HepG2 (cell line): ENCODE results near the gene COA3. TPM values are rescaled to one million over a fixed set of nuclear protein-coding genes. Genes with fewer than 3 reads are reported as not detected.
A peak's percentile ranks its signal among the peaks of the same experiment; 100 is the strongest.

Source experiments
- CBFB ChIP-seq: sonication (generic); formaldehyde crosslinking; IDR thresholded peaks from 2 replicates; pipeline ENCODE4 v1.4.0; 2020; ENCODE audit warnings: missing genetic modification reagents
- FOSL1 ChIP-seq: sonication (generic); formaldehyde crosslinking; IDR thresholded peaks from 2 replicates; pipeline ENCODE4 v1.9.0; 2021; ENCODE audit warnings: missing genetic modification reagents, borderline replicate concordance
- KIAA2018 ChIP-seq: sonication (generic); formaldehyde crosslinking; IDR thresholded peaks from 2 replicates; pipeline ENCODE4 v1.5.0; 2020; ENCODE audit warnings: mild to moderate bottlenecking, missing genetic modification reagents, borderline replicate concordance
- POGZ ChIP-seq: sonication (generic); formaldehyde crosslinking; IDR thresholded peaks from 2 replicates; pipeline ENCODE4 v1.4.0; 2020; ENCODE audit warnings: mild to moderate bottlenecking, missing genetic modification reagents
- PRDM4 ChIP-seq: sonication (generic); formaldehyde crosslinking; IDR thresholded peaks from 2 replicates; pipeline ENCODE4 v1.9.0; 2021; ENCODE audit warnings: missing genetic modification reagents, borderline replicate concordance
- RARA ChIP-seq: IDR thresholded peaks from 2 replicates; pipeline ENCODE4 v1.6.1; 2016; ENCODE audit warnings: missing genetic modification reagents, missing compliant biosample characterization
- REL ChIP-seq: sonication (generic); formaldehyde crosslinking; conservative IDR thresholded peaks from 2 replicates; pipeline ENCODE4 v1.8.0; 2022; ENCODE audit warnings: mild to moderate bottlenecking, missing genetic modification reagents, moderate library complexity
- ZNF281 ChIP-seq: sonication (generic); formaldehyde crosslinking; IDR thresholded peaks from 2 replicates; pipeline ENCODE4 v1.4.0; 2020; ENCODE audit warnings: missing genetic modification reagents, borderline replicate concordance
- ZNF430 ChIP-seq: sonication (generic); formaldehyde crosslinking; IDR thresholded peaks from 2 replicates; pipeline ENCODE4 v1.9.0; 2021; ENCODE audit warnings: mild to moderate bottlenecking, missing genetic modification reagents
- ZNF547 ChIP-seq: sonication (generic); formaldehyde crosslinking; IDR thresholded peaks from 2 replicates; pipeline ENCODE4 v1.5.1; 2020; ENCODE audit warnings: mild to moderate bottlenecking, missing genetic modification reagents
- ZNF674 ChIP-seq: sonication (generic); formaldehyde crosslinking; IDR thresholded peaks from 2 replicates; pipeline ENCODE4 v1.5.0; 2020; ENCODE audit warnings: low read depth, mild to moderate bottlenecking, missing genetic modification reagents
- ZNF740 ChIP-seq: sonication (generic); formaldehyde crosslinking; IDR thresholded peaks from 2 replicates; pipeline ENCODE4 v1.4.0; 2020; ENCODE audit warnings: missing genetic modification reagents
- ZSCAN25 ChIP-seq: sonication (generic); formaldehyde crosslinking; IDR thresholded peaks from 2 replicates; pipeline ENCODE4 v1.8.0; 2022; ENCODE audit warnings: mild to moderate bottlenecking, missing genetic modification reagents
- polyA plus RNA-seq, 8 experiments: library from polyadenylated mRNA; depleted of rRNA in 3 of 8; stranded (reverse) in 7 of 8; unstranded in 1 of 8; fragments of >200 nt; fragmentation: Illumina TruSeq in 4 of 8; extraction: Trizol in 4 of 8; gene quantifications; 2 replicates each; pipeline versions ENCODE4 v1.2.1 to v1.2.3, GENCODE V29; 2011 to 2016; ENCODE audit warnings: low read depth in 4 of 8, missing spikeins in 1 of 8, mixed read lengths in 1 of 8; ENCODE audit not compliant: insufficient read depth in 1 of 8
- total RNA-seq, 5 experiments: library from RNA; depleted of rRNA; stranded (reverse); fragments of >200 nt; fragmentation: Illumina TruSeq; extraction: Trizol; gene quantifications; 2 replicates each; pipeline ENCODE4 v1.2.3, GENCODE V29; 2016; ENCODE audit warnings: low read depth in 1 of 5

The COA3 gene
- total and polyA plus RNA-seq, 2 of the 13 experiments (the other 11 are each of a cell fraction or from before 2014, with no cell fraction given), result 133 to 202 TPM

DNA sequence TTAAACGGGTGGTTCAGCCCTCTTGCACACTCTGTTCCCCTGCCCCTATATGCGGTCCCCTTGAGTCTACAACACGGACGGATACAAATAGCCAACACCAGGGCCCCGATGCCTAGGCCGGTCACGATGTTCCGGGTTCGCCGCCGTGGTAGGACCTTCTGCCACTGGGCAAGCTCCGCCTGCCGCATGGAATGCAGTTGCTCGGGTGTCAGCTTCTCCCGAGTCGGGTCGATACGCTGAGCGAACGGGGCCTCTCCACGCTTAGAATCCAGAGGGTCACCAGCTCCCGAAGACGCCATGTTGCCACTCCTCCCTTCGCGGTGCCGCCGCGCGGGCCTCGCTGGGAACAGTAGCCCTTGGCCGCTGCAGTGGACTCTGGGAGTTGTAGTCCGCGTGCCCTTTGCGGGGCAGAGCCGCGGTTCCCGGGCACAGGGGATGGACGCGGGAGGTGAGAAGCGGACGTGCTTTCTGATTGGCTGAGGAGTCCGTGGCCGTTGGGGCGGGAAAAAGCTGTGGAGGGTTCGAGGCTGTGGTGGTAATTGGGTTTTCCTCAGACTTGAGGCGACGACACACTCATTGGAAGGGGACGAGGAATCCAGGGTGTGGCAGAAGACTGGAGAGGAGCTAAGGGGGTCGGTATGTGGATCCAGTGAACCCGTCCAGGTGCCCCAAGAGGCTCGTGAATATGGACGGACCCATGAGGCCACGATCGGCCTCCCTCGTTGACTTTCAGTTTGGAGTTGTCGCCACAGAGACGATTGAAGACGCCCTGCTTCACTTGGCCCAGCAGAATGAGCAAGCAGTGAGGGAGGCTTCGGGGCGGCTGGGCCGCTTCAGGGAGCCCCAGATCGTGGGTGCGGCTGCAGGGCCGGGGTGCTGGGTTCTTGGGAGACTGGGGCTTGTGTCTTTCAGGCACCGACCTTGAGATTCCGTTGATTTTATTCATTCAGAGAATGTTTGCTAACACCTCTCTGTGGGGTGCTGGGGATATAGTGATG lies at the start of gene COA3, which contains the start of gene CNTD1 (continued):
- TF ChIP-seq ZNF547 (CRISPR knock-in tag), result peak; percentile 96
- TF ChIP-seq ZNF674 (CRISPR knock-in tag), result peak; percentile 85; the same call in 1 of the 2 replicates
- peak; percentile 81; the same call in 1 of the 2 replicates for TF ChIP-seq REL (CRISPR knock-in tag)
- TF ChIP-seq POGZ (CRISPR knock-in tag), result peak; percentile 84
- TF ChIP-seq ZSCAN25 (CRISPR knock-in tag), result peak; percentile 87
- peak; percentile 84 for TF ChIP-seq CBFB (CRISPR knock-in tag)
- TF ChIP-seq ZNF740 (CRISPR knock-in tag), result no peak
- no peak for TF ChIP-seq KIAA2018 (CRISPR knock-in tag)
- TF ChIP-seq FOSL1 (CRISPR knock-in tag), result no peak
- no peak; the same call in 1 of the 2 replicates for TF ChIP-seq RARA (CRISPR knock-in tag)
- TF ChIP-seq PRDM4 (CRISPR knock-in tag), result 0 out of 2 replicates have a peak, but pooled peaks have one; percentile 66
- TF ChIP-seq ZNF430 (CRISPR knock-in tag), result peak; percentile 28; the same call in 1 of the 2 replicates
- no peak; the same call in 1 of the 2 replicates for TF ChIP-seq ZNF281 (CRISPR knock-in tag)
